Spleen (tissue), 7 donors: ENCODE data around the gene MLXIP.

Experiments used
- POLR2A ChIP-seq, 3 donors: fragments of 450-650 bp; IDR thresholded peaks; one replicate each; pipeline ENCODE4 v1.5.1; 2017; ENCODE audit warnings: antibody characterized with exemption in 3 of 3, mild to moderate bottlenecking in 1 of 3
- TF ChIP-seq, protein P1 (sequence below), 11 experiments: fragments of 200-600 bp in 7 of 11; fragments of 450-650 bp in 4 of 11; sonication (generic) in 4 of 11; IDR thresholded peaks in 8 of 11; conservative IDR thresholded peaks in 3 of 11; 1 replicate in 7 of 11; 2 replicates in 4 of 11; pipeline versions ENCODE4 v1.4.0 to v1.8.0; 2016 to 2021; ENCODE audit warnings: antibody characterized with exemption in 11 of 11, inconsistent platforms in 4 of 11, mild to moderate bottlenecking in 1 of 11
- donor health status: DM: no; HTN: no; CAD: no; lungs with moderate emphysema.
- donor health status: DM: no; HTN: no; CAD: no.
- donor health status: DM: no; HTN: no; CAD: no.

DNA sequence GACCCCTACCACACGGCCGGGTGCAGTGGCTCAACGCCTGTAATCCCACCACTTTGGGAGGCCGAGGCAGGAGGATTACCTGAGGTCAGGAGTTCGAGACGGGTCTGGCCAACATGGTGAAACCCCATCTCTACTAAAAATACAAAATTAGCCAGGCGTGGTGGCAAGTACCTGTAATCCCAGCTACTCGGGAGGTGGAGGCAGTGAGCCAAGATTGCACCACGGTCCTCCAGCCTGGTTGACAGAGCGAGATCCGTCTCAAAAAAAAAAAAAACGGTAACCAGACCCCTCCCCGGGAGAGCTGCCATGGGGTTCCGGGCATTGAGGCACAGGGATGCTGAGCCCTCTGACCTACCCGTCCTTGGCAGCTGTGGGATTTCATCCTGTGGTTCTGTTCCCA lies 35.1 kb upstream of the MLXIP start:
- TF ChIP-seq POLR2A (IDR thresholded peaks at IDR 0.05): no peak
- TF ChIP-seq, protein P1, sequence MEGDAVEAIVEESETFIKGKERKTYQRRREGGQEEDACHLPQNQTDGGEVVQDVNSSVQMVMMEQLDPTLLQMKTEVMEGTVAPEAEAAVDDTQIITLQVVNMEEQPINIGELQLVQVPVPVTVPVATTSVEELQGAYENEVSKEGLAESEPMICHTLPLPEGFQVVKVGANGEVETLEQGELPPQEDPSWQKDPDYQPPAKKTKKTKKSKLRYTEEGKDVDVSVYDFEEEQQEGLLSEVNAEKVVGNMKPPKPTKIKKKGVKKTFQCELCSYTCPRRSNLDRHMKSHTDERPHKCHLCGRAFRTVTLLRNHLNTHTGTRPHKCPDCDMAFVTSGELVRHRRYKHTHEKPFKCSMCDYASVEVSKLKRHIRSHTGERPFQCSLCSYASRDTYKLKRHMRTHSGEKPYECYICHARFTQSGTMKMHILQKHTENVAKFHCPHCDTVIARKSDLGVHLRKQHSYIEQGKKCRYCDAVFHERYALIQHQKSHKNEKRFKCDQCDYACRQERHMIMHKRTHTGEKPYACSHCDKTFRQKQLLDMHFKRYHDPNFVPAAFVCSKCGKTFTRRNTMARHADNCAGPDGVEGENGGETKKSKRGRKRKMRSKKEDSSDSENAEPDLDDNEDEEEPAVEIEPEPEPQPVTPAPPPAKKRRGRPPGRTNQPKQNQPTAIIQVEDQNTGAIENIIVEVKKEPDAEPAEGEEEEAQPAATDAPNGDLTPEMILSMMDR (IDR thresholded peaks at IDR 0.05 in 8 of 11, conservative IDR thresholded peaks at IDR 0.05 in 3 of 11): no peak
